GM13977 (cell line): Measurements from ENCODE around the gene LMF1.

ENCODE experiments used
- DNase-seq: peaks from one replicate; pipeline ENCODE4 v3.0.0; 2012; ENCODE audit warnings: low spot score
- in situ Hi-C: fragments of 300-500 bp; cut with MboI; formaldehyde crosslinking; loops from one replicate; pipeline ENCODE4 v1.12.0; 2022; ENCODE audit warnings: low sequenced_read_pairs, low pct_unique_long_range_greater_than_20kb, mixed read lengths, inconsistent platforms; ENCODE audit not compliant: unreplicated experiment
- TF ChIP-seq, protein P1 (sequence below): IDR thresholded peaks from 2 replicates; pipeline ENCODE4 v1.5.1; 2012; ENCODE audit warnings: mild to moderate bottlenecking, control low read depth; ENCODE audit not compliant: insufficient read depth; ENCODE audit errors: extremely low read depth, missing control alignments

LMF1 gene

GRCh38 chr16:1013593-1013900 is 42.8 kb upstream of the LMF1 start:
- in situ Hi-C loops = no loop called here
- no peak for DNase-seq
- TF ChIP-seq, protein P1, sequence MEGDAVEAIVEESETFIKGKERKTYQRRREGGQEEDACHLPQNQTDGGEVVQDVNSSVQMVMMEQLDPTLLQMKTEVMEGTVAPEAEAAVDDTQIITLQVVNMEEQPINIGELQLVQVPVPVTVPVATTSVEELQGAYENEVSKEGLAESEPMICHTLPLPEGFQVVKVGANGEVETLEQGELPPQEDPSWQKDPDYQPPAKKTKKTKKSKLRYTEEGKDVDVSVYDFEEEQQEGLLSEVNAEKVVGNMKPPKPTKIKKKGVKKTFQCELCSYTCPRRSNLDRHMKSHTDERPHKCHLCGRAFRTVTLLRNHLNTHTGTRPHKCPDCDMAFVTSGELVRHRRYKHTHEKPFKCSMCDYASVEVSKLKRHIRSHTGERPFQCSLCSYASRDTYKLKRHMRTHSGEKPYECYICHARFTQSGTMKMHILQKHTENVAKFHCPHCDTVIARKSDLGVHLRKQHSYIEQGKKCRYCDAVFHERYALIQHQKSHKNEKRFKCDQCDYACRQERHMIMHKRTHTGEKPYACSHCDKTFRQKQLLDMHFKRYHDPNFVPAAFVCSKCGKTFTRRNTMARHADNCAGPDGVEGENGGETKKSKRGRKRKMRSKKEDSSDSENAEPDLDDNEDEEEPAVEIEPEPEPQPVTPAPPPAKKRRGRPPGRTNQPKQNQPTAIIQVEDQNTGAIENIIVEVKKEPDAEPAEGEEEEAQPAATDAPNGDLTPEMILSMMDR = no peak

GRCh38 chr16:1012722-1013592 is 42.2 kb upstream of the LMF1 start:
- in situ Hi-C loops = no loop called here
- no peak for DNase-seq
- TF ChIP-seq, protein P1 = no peak

- in situ Hi-C loops = no loop called here
- TF ChIP-seq, protein P1 = no peak
- no peak for DNase-seq
Observed at GRCh38 chr16:1012135-1012534, 41.4 kb upstream of the LMF1 start.

- DNase-seq = no peak
- TF ChIP-seq, protein P1 = no peak
- in situ Hi-C loops = no loop called here
Observed at GRCh38 chr16:1011316-1012082, 40.7 kb upstream of the LMF1 start.

- in situ Hi-C loops = no loop called here
- no peak for DNase-seq
- TF ChIP-seq, protein P1 = no peak
Observed at GRCh38 chr16:1010815-1011214, 40.0 kb upstream of the LMF1 start.

DNA sequence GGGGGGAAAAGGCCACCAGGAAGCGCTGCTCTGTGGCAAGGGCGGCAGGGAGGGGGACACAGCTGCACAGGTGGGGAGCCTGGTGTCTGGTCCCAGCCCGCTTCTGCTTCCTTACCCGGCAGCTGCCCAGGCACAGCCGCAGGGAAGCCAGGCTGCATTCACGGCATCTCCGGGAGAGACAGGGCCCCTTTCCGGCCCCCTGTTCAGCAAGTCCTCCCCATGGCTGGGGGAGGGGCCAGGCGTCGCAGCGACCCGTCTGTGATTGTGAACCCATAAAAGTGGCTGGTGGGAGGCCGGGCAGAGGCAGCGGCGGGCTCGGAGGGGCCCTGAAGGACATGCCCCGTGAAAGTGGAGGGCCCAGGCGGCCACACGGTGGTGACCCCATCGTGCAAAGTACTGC is 39.5 kb upstream of the LMF1 start:
- TF ChIP-seq, protein P1 = no peak
- in situ Hi-C loops = no loop called here
- DNase-seq = no peak
